ENCODE measurements around the gene MGMT.

Gene MGMT

GRCh38 chr10:129544205-129545202 lies 77.5 kb downstream of the MGMT start:
- no peak for DNase-seq

- peak in 1 of 2 donors; percentile 10 for DNase-seq
Observed at GRCh38 chr10:129545261-129545660, 78.2 kb downstream of the MGMT start.

GRCh38 chr10:129546106-129546505 lies 79.1 kb downstream of the MGMT start:
- DNase-seq: no peak

GRCh38 chr10:129547608-129548007 lies 80.6 kb downstream of the MGMT start:
- DNase-seq: no peak

- DNase-seq: no peak
Observed at GRCh38 chr10:129548600-129548999, 81.6 kb downstream of the MGMT start.

GRCh38 chr10:129550076-129550475 lies 83.0 kb downstream of the MGMT start:
- DNase-seq: no peak

GRCh38 chr10:129550658-129551057 lies 83.6 kb downstream of the MGMT start:
- DNase-seq: no peak

GRCh38 chr10:129552119-129552518 lies 85.1 kb downstream of the MGMT start:
- no peak for DNase-seq

GRCh38 chr10:129553928-129554327 lies 86.9 kb downstream of the MGMT start:
- DNase-seq: no peak

GRCh38 chr10:129556316-129556715 lies 89.3 kb downstream of the MGMT start:
- no peak for DNase-seq

GRCh38 chr10:129560361-129560760 lies 93.3 kb downstream of the MGMT start:
- DNase-seq: no peak

GRCh38 chr10:129562487-129562886 lies 95.4 kb downstream of the MGMT start:
- DNase-seq: no peak

- DNase-seq: no peak
Observed at GRCh38 chr10:129564923-129565322, 97.9 kb downstream of the MGMT start.

- no peak for DNase-seq
Observed at GRCh38 chr10:129568583-129569344, 101.7 kb downstream of the MGMT start.

- no peak for DNase-seq
Observed at GRCh38 chr10:129570185-129570584, 103.1 kb downstream of the MGMT start.

- no peak for DNase-seq
Observed at GRCh38 chr10:129579228-129579627, 112.2 kb downstream of the MGMT start.

- DNase-seq: no peak
Observed at GRCh38 chr10:129580010-129580409, 113.0 kb downstream of the MGMT start.

- no peak for DNase-seq
Observed at GRCh38 chr10:129580901-129581300, 113.9 kb downstream of the MGMT start.

- DNase-seq: no peak
Observed at GRCh38 chr10:129581827-129582411, 114.9 kb downstream of the MGMT start.

GRCh38 chr10:129583831-129584230 lies 116.8 kb downstream of the MGMT start:
- no peak for DNase-seq

- no peak for DNase-seq
Observed at GRCh38 chr10:129586898-129587443, 119.9 kb downstream of the MGMT start.

GRCh38 chr10:129589546-129589945 lies 122.5 kb downstream of the MGMT start:
- DNase-seq: no peak

GRCh38 chr10:129593953-129594352 lies 126.9 kb downstream of the MGMT start:
- no peak for DNase-seq

All from inflammatory macrophage (primary cell).